HG02571 (cell line): ENCODE data around the gene OR52N4.
"Not testable (repeated sequence)": the region's sequence is repeated elsewhere in the genome, so short reads cannot be mapped to it uniquely, and the experiment has no call there.

Experiments
- ATAC-seq: cut with Tn5 transposase; IDR thresholded peaks from one replicate; pipeline ENCODE4 v1.9.1; 2021; ENCODE audit warnings: mild to moderate bottlenecking, moderate library complexity; ENCODE audit not compliant: unreplicated experiment

The OR52N4 gene

DNA sequence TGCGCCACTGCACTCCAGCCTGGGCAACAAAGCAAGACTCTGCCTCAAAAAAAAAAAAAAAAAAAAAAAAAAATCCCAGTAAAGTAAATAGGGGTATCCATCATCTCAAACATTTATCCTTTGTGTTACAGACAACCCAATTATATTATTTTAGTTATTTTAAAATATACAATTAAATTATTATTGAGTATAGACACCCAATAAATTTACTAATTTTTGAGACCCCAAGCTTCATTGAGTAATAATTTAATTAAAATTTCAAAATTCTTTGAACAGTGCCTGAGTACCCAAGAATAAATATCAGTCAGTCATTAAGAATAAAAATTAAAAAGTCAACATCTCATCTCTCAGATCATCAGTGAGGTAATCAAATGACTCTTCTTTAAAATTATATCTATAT lies at the start of gene OR52N4:
Gene OR52N4, plus strand, starts transcription at position 301 of the 400 bp plus-strand sequence. CDS start 498 bp downstream, outside the sequence.
- ATAC-seq: no peak

DNA sequence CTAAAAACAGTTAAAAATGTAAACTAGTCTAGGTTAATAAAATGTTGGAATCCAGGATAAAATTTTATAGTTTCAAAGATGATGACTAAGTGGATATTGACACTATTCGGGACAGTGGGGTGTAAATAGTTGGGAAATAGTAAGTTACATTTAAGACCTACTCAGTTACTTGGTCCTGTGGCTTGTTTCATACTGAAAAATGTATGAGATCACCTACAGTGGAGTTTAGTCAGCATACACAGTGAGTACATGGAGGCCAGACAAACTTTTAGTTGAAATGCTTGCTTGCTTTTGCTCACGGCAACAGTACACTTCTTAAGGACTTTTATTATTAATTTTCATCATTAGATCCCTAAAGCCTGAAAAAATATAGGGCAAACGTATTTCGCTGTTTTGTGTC lies 48.4 kb upstream of the OR52N4 start:
- no peak for ATAC-seq

DNA sequence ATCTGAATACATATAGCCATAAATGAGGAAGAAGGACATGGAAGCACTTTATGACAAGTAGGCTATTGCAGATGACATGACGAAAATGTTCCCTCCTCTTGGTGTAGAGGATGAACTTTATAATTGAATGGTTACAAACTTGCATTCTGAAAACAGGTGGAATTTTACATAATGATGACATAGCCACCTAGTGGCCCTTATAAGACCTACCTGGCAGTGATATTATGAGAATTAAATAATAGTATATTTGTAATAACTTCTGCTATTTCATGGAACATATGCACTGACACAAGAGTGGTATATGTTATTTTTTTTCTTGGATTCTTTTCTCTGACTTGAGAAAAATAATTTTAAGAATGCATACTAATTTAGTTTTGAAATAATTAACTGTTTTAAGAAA lies 41.5 kb upstream of the OR52N4 start:
- ATAC-seq: no peak

DNA sequence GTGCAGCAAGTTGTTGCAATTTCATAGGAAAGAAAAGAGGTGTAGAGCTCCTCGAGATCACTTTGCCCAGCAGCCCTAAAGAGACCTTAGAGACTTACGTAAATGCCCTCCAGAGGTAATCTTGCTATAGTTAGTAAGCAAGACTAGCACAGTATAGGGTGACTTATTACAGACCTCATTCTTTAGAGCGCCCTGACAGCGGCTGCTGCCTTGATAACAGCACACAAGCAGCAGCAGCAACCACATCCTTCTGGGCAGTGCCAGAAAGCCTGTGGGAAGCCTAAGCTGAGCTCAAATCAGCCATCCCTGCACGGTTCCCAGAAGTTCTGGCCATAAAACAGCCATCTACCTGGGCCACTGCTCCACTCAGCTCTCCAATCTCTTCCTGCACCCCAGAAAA lies 40.3 kb upstream of the OR52N4 start:
- no peak for ATAC-seq

DNA sequence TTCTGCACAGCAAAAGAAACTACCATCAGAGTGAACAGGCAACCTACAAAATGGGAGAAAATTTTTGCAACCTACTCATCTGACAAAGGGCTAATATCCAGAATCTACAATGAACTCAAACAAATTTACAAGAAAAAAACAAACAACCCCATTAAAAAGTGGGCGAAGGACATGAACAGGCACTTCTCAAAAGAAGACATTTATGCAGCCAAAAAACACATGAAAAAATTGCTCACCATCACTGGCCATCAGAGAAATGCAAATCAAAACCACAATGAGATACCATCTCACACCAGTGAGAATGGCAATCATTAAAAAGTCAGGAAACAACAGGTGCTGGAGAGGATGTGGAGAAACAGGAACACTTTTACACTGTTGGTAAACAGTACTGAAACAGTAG lies 37.5 kb upstream of the OR52N4 start:
- not testable (repeated sequence) for ATAC-seq

DNA sequence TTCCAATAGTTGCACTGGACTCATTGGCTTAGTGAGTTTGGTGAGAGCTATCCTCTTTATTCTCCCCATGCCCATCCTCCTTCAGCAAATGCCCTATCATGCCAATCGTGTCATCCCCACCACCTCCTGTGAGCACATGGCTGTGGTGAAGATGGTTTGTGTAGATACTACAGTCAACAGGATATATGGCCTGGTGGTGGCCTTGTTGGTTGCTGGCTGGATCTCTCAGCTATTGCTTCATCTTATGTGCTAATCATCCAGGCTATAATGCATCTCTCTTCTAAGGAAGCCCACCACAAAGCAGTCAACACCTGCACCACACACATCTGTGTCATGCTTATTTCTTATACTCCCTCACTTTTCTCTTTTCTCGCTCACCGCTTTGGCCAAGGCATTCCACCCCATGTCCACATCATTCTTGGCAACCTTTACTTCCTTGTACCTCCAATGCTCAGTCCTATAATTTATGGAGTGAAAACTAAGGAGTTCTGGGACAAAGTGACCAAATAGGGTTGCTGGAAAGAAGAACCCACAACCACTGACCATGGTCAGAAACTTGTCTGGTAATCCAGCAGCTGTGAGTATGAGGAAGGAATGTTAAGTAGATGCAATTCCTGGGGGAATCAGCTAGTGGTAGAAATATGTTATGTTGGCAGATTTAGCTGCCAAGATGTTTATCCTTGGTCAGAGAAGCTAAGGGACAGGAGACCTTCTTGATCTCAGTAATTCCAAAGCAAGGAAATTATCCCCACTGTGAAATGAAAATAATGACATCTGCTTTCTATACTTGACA lies 34.1 kb upstream of the OR52N4 start:
- ATAC-seq: no peak

DNA sequence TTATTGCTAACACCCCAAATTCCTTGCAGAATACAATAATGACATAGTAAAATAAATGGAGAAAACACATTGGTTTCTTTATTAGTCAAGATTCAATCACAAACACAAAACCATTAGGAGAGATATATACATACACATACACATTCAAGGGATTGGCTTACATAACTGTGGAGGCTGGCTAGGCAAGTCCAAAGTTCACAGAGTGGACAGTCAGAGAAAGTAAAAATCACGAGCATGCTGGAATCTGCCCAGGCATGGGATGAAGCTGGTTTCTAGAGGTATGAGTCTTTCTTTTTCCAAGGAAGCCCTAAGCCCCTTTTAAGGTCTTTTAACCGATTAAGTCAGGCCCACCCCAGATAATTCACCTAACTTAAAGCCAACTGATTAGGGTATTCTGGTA lies 31.4 kb upstream of the OR52N4 start:
- ATAC-seq: no peak

DNA sequence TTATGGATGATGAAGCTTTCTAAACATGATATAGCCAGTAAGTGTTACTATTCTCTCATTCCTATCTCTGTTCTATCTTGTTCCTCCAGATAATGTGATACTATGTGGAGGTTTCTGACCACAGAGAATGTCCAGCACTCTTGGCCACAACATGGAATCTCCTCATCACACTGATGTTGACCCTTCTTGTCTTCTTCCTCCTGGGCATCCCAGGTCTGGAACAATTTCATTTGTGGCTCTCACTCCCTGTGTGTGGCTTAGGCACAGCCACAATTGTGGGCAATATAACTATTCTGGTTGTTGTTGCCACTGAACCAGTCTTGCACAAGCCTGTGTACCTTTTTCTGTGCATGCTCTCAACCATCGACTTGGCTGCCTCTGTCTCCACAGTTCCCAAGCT lies 27.7 kb upstream of the OR52N4 start:
- ATAC-seq: no peak

DNA sequence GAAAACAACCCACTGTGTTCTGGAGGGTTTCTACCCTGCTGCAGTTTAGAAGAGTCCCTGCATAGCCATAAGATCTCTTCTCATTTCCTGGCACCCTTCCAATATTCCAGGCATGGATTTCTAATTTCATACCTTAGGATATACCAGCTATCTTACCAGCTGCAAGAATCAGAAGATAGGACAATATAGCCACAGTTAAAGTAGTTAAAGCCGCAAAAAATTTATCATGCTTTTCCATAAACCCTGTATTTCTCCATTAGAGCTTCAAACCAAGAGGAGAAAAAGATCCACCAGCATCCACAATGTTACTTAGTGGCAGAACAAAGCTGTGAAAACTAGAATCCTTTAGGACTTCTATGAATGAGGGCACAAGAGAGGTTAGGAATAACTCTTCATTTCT lies 26.4 kb upstream of the OR52N4 start:
- no peak for ATAC-seq

DNA sequence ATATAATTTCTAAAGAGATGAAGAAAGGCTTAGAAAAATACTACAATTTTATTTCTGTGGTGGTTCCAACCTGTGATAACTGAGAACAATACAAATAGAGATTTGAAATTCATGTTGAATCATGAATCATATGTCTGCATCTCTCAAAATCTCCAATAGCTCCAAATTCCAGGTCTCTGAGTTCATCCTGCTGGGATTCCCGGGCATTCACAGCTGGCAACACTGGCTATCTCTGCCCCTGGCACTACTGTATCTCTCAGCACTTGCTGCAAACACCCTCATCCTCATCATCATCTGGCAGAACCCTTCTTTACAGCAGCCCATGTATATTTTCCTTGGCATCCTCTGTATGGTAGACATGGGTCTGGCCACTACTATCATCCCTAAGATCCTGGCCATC lies 17.6 kb upstream of the OR52N4 start, which contains the start of gene OR56B1:
Gene OR56B1, plus strand, starts transcription at position 53 of the 400 bp plus-strand sequence. Its CDS starts 69 bp downstream, at position 122.
- ATAC-seq: no peak

DNA sequence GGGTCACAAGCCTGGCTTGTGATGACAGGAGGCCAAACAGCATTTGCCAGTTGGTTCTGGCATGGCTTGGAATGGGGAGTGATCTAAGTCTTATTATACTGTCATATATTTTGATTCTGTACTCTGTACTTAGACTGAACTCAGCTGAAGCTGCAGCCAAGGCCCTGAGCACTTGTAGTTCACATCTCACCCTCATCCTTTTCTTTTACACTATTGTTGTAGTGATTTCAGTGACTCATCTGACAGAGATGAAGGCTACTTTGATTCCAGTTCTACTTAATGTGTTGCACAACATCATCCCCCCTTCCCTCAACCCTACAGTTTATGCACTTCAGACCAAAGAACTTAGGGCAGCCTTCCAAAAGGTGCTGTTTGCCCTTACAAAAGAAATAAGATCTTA lies 17.0 kb upstream of the OR52N4 start:
- ATAC-seq: no peak

DNA sequence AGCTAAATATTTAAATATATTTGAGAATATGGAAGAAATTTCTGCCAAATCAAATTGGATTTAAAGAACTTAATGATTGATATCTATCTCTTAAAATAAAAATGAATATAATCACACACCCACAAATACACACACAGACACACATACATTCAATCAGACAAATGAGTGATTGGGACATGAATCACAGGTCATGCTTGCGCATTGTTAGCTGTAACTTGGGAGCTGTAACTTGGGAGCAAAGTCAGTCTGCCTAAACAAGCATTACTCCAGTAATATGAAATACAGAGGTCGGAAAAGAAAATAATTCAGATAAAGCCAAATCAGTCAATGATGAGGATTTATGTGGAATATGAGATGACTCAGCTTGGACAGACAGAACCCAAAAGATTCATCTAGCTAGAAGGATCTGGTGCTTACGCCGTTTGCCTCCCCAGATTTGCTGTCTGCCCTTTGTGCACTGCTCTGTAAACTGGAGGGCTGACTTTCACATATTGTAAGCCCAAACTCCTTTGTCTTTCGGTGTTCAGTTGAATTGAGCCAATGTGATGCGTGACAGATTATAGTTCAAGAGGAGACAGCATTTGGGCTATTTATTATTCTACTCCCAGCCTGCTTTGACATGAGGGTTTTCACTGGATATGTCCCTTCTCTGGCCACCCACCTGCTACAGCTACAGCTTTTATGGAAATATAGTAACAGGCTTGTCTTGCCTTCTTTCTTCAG lies 16.2 kb upstream of the OR52N4 start:
- ATAC-seq: no peak

DNA sequence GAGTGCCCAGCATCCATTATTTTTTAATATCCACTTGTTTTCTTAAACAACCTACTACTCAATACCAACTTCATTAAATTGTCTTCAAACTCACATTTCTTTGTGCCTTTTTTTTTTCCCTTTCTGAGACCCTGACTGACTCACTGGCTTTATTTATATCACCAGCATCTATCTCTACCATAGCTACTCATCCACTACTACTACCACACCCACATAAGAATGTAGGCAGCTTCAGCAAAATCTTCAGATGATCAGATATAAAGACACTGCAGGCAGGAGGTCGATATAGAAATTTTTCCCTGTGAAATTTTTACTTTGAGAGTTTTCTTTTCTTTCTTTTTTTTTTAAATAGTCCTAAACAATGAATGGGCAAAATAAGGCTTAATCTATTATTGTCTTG lies 15.6 kb upstream of the OR52N4 start:
- ATAC-seq: no peak

DNA sequence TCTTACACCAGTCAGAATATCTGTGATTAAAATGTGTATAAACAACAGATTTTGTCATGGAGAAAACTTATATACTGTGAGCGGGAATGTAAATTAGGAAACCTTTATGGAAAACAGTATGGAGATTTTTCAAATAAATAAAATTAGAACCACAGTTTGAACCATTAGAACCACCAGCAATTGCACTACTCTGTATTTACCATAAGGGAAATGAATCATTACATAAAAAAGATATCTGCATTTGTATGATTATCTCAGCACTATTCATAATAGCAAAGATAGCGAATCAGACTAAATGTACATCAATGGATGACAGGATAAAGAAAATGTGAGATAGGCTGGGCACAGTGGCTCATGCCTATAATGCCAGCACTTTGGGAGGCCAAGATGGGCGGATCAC lies 7.4 kb upstream of the OR52N4 start:
- no peak for ATAC-seq

DNA sequence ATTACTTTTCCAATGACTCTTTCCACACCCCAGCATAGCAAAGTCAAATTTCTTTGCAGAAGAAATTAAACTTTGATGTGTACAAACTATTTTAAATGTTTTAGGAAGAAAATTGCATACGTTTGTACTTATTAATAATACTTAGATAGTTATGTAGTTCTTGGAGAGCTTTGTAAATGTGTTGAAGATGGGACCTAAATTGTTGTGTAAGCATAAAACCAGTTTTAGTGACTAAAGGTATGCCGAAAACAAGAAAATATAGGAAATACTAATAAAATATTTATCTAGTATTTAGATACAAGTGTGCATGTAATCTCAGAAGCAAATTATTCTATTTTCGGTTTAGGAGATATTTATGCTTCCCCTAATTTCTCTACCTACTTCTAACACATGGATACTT lies 4.2 kb upstream of the OR52N4 start:
- ATAC-seq: no peak

DNA sequence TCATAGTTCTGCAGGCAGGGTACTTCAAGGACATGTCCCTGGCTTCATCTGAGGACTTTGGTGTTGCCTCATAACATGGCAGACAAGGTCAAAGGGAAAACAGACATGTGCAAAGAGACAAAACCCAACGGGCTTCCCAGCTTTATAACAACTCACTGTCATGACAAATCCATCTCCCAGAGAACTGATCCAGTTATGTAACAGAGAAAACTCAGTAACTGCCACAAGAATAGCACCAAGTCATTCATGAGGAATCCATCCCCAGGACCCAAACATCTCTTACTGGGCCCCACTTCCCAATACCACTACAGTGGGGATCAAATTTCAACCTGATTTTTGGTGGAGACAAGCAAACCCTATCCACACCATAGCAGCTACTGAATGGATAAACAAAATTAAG lies 13.0 kb downstream of the OR52N4 start:
- ATAC-seq: no peak

DNA sequence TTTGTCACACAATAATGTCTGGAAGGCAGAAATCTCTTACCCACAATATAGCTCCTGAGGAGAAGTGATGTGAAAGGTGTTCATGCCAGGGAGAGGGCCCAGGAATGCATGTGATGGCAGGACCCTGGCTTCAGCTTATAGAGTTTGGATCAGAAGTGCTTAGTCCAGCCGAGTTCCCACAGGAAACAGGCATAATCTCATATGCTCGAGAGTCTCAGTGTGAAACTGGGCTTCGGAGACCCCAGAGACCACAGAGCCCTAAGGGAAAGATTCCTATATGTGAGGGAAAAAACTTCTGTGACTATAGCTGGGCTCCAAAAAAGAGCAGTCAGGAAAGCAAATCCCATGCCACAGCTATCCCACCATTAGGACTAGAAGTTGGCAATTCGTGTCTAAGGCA lies 29.2 kb downstream of the OR52N4 start, which contains the start of gene OR52N5:
Gene OR52N5, minus strand, starts transcription at position 101 of the 400 bp plus-strand sequence. CDS start 4,721 bp downstream, outside the sequence.
- no peak for ATAC-seq

DNA sequence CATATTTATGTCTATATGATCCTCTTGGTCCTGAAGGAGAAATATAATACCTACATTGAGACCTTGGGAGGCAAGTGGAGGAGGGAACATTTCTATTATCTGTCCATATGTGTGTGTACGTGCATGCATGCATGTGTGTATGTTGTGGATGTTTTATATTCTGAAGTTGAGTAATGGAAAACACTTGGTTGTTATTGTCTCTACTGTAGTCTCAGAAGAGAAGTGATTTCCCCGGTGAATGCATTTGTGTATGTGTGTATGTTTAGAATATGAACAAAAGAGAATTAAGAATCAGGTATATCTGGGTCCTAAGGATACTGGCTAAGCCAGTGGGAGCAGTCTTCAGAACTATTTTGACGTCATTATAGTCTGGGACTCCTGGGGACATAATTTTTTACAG lies 37.1 kb downstream of the OR52N4 start, which contains the start of gene OR52N1:
Gene OR52N1, minus strand, starts transcription at position 101 of the 400 bp plus-strand sequence. CDS start 2,449 bp downstream, outside the sequence.
- ATAC-seq: no peak

DNA sequence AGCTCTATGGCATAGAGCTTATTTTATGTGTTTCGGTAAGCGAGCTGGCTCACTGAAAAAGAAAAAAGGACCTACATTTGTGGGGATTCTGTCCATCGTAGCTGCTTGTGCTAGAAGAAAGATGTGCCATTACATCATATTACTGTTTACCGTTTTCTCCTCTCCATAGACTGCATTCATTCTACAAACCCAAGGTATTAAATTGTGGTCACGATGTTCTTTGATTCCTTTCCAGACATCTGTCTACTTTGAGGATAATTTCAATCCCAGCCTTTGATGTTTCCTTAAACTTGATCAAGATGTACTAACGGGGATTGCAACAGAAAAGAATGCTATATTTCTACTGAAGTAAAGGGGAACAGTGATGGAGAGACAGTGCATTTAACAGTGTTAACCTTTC lies 42.5 kb downstream of the OR52N4 start:
- no peak for ATAC-seq

DNA sequence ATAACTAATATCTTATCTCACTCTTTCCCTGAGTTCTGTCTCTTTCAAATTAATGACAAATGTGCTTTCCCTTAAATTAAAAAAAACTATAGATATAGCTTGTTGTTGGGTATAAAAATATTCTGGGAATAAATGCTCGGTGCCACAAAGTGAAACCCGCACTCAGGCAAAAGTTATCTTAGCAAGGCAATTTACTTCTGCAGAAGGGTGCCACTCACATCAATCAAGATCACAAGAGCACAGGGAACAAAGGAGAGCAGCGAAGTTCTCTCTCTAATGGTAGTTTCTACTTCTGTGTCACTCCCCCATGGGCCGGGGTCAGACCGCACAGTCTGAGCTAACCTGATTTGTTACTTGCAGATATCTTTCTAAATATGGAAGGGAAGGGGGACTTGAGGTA lies 49.9 kb downstream of the OR52N4 start:
- ATAC-seq: no peak
